ENCODE results near the gene PPP2R5D. TPM values are rescaled to one million over a fixed set of nuclear protein-coding genes. Genes with fewer than 3 reads are reported as not detected.

Gene PPP2R5D
- polyA plus RNA-seq, 3 donors = 10.3 to 24.9 (median 14.9) TPM

- Mint-ChIP-seq H3K36me3 (peaks cover 53 to 90% of the 10 kb centered on the region in 2 donors), H3K4me3 (no peak overlapping the region), H3K9me3 (no peaks in the 10 kb centered on the region), H3K27ac (peak overlapping the region in 2 of 7 donors; percentile 9 to 82), H3K27me3 (ENCODE audit: low read depth in 3 of 3) (peaks cover 0 to 5% (median 0%) of the 10 kb centered on the region in 3 donors), H3K4me1 (no peaks in the 10 kb centered on the region)
- 90% methylated on average over 5 of the region's 5 CpGs for WGBS (ENCODE audit: insufficient coverage)
- intact Hi-C loops (cut with micrococcal nuclease) = no loop called here
- H3K36me3 ChIP-seq (replicated peaks in 1 of 2; ENCODE audit: control insufficient read depth in 1 of 2, insufficient read depth in 2 of 2, low read length in 2 of 2) = peaks cover 34 to 81% of the 10 kb centered on the region in 2 donors
- H3K9me3 ChIP-seq (replicated peaks in 1 of 2; ENCODE audit: control insufficient read depth in 1 of 2, insufficient read depth in 1 of 2, low read length in 2 of 2) = no peaks in the 10 kb centered on the region
- H3K79me2 ChIP-seq (ENCODE audit: insufficient read depth, low read length) = no peaks in the 10 kb centered on the region
- H3K9ac ChIP-seq (ENCODE audit: insufficient read depth, low read length, poor library complexity, severe bottlenecking) = no peak overlapping the region
- H3K4me1 ChIP-seq (ENCODE audit: control insufficient read depth in 1 of 2, insufficient read depth in 2 of 2, low read length in 2 of 2) = no peaks in the 10 kb centered on the region
- no peak overlapping the region for H3K4me3 ChIP-seq (replicated peaks in 1 of 3; ENCODE audit: low read depth in 2 of 3, low read length in 3 of 3)
- no peak overlapping the region for H3K27ac ChIP-seq (ENCODE audit: low read depth in 1 of 2, low read length in 2 of 2)
- DNase-seq = no peak
- no peaks in the 10 kb centered on the region for H4K20me1 ChIP-seq (ENCODE audit: insufficient read depth, low read length)
- no peak overlapping the region for H2AFZ ChIP-seq (ENCODE audit: insufficient read depth, low read depth, low read length, poor library complexity, severe bottlenecking)
- H3K27me3 ChIP-seq (ENCODE audit: control insufficient read depth in 2 of 2, insufficient read depth in 2 of 2, low read length in 2 of 2) = no peaks in the 10 kb centered on the region
- TF ChIP-seq CTCF (IDR thresholded peaks at IDR 0.05) = no peak
- no peak overlapping the region for H3K4me2 ChIP-seq (replicated peaks; ENCODE audit: extremely low read depth, low read length, poor library complexity, severe bottlenecking)
Measured at GRCh38 chr6:43037197-43037596, 52.8 kb downstream of the PPP2R5D start.

DNA sequence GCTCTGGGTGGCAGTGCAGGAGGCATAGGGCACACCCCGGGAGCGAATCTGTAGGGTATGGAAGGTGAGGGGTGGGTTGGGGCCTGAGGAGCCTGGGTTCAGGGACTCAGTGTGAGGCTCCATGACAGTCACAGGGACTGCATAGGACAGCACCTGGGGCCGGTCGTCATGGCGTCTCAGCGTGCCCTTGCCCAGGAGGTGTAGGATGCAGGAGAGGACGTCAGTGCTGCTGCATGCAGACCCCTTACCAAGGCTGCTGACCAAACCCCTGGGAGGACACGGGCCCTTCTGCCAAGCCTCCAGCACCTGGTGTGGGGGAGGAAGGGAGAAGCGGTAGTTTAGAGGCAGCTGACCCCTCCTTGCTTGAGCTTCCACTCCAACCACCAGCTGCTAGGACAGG is 53.3 kb downstream of the PPP2R5D start:
- Mint-ChIP-seq H3K36me3 (peaks cover 57 to 90% of the 10 kb centered on the region in 2 donors), H3K27me3 (ENCODE audit: low read depth in 3 of 3) (peaks cover 0 to 5% (median 0%) of the 10 kb centered on the region in 3 donors), H3K4me1 (no peaks in the 10 kb centered on the region), H3K4me3 (no peak overlapping the region), H3K27ac (peak overlapping the region in 1 of 7 donors; percentile 22), H3K9me3 (no peaks in the 10 kb centered on the region)
- H3K4me3 ChIP-seq (replicated peaks in 1 of 3; ENCODE audit: low read depth in 2 of 3, low read length in 3 of 3) = no peak overlapping the region
- H3K4me1 ChIP-seq (ENCODE audit: control insufficient read depth in 1 of 2, insufficient read depth in 2 of 2, low read length in 2 of 2) = no peaks in the 10 kb centered on the region
- H3K27me3 ChIP-seq (ENCODE audit: control insufficient read depth in 2 of 2, insufficient read depth in 2 of 2, low read length in 2 of 2) = no peaks in the 10 kb centered on the region
- 98% methylated on average over 7 of the region's 9 CpGs for WGBS (ENCODE audit: insufficient coverage)
- H3K79me2 ChIP-seq (ENCODE audit: insufficient read depth, low read length) = no peaks in the 10 kb centered on the region
- H3K9me3 ChIP-seq (replicated peaks in 1 of 2; ENCODE audit: control insufficient read depth in 1 of 2, insufficient read depth in 1 of 2, low read length in 2 of 2) = no peaks in the 10 kb centered on the region
- H3K27ac ChIP-seq (ENCODE audit: low read depth in 1 of 2, low read length in 2 of 2) = no peak overlapping the region
- no peak for TF ChIP-seq CTCF (IDR thresholded peaks at IDR 0.05)
- no peaks in the 10 kb centered on the region for H4K20me1 ChIP-seq (ENCODE audit: insufficient read depth, low read length)
- no peak overlapping the region for H2AFZ ChIP-seq (ENCODE audit: insufficient read depth, low read depth, low read length, poor library complexity, severe bottlenecking)
- intact Hi-C loops (cut with micrococcal nuclease) = no loop called here
- H3K36me3 ChIP-seq (replicated peaks in 1 of 2; ENCODE audit: control insufficient read depth in 1 of 2, insufficient read depth in 2 of 2, low read length in 2 of 2) = peaks cover 38 to 78% of the 10 kb centered on the region in 2 donors
- DNase-seq = no peak
- H3K4me2 ChIP-seq (replicated peaks; ENCODE audit: extremely low read depth, low read length, poor library complexity, severe bottlenecking) = no peak overlapping the region
- H3K9ac ChIP-seq (ENCODE audit: insufficient read depth, low read length, poor library complexity, severe bottlenecking) = no peak overlapping the region

Measured in CD14-positive monocyte (primary cell).